GM12874 (cell line): ENCODE results near the gene ACAD8.

Experiments
- TF ChIP-seq, protein P1 (sequence below): IDR thresholded peaks from 2 replicates; pipeline ENCODE4 v1.5.1; 2011; ENCODE audit warnings: low read depth, mild to moderate bottlenecking, control low read depth, low read length, moderate library complexity; ENCODE audit not compliant: insufficient read depth

The ACAD8 gene

DNA sequence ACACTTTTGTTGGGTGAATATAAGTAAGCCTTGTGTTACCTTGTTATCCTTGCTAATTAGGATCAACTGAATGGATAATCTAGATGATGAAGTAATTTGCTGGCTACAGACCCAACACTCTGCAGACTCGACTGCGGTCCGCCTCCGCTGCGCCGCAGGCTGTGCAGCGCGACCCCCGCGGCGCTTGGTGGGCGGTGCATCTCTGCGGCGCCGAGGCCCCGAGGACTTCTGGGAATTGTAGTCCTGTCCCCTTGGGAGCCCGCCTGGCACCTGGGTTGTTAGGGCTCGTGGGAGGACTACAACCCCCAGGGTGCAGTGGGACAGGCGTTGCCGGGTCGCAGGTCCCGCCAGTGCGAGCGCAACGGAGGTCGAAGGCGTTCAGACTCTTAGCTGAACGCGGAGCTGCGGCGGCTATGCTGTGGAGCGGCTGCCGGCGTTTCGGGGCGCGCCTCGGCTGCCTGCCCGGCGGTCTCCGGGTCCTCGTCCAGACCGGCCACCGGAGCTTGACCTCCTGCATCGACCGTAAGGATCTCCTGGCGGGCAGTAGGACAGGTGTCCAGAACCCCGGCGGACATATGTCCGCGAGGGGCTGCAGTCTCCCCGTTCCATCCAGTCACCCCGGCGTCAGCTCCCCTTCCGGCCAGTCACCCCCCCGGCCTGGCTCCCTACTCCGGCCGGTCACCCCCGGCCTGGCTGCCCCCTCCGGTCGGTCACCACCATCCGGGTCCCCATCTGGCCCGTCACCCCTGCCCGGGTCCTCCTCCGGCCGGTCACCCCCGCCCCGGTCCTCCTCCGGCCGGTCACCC lies at the start of gene ACAD8, which contains the start of gene THYN1:
TSS of gene ACAD8 (plus strand) at position 381 of the 806 bp plus-strand sequence. CDS start at position 414, 33 bp downstream.
TSS of gene THYN1 (minus strand) at position 165 of the 806 bp plus-strand sequence. CDS start 470 bp downstream, outside the sequence.
- TF ChIP-seq, protein P1, sequence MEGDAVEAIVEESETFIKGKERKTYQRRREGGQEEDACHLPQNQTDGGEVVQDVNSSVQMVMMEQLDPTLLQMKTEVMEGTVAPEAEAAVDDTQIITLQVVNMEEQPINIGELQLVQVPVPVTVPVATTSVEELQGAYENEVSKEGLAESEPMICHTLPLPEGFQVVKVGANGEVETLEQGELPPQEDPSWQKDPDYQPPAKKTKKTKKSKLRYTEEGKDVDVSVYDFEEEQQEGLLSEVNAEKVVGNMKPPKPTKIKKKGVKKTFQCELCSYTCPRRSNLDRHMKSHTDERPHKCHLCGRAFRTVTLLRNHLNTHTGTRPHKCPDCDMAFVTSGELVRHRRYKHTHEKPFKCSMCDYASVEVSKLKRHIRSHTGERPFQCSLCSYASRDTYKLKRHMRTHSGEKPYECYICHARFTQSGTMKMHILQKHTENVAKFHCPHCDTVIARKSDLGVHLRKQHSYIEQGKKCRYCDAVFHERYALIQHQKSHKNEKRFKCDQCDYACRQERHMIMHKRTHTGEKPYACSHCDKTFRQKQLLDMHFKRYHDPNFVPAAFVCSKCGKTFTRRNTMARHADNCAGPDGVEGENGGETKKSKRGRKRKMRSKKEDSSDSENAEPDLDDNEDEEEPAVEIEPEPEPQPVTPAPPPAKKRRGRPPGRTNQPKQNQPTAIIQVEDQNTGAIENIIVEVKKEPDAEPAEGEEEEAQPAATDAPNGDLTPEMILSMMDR = 0 out of 2 replicates have a peak, but pooled peaks have one; percentile 21

DNA sequence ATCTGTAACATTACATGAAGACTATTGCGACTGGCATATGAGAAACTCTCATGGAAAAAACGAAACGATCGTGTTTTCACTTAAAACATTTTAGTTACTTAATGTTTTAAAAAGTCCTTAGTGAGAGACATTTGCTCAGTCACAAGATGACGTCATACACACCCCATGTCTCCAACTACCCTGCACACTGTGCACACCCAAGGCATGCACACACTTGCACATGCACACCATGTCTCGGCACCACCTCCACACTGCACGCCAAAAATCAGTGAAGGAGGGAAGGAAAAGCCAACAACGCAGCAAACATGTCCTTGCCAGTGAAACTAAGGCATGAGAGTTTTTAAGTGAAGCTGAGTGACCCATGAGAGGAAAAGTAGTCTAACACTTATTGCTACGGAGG lies 47.6 kb upstream of the ACAD8 start:
- TF ChIP-seq, protein P1 = no peak

DNA sequence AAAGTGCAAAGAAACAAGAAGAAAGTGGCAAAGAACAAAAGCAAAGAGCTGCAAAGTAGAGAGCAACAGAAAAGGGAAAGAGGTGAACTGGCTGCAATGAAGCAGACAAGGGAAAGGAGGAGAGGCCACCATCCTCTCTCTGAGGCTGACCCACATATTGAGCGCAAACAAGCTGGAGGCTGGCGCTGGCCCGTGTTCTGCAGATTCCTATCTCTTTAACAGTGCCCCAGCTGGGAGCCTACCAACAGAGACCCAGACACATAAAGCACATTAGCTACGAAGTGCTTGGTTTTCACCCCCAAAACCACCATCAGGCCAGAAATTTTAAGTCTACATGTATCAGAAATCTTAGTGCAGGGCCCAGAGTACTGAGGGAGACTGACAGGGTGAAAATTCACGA lies 47.2 kb upstream of the ACAD8 start:
- TF ChIP-seq, protein P1 = no peak

DNA sequence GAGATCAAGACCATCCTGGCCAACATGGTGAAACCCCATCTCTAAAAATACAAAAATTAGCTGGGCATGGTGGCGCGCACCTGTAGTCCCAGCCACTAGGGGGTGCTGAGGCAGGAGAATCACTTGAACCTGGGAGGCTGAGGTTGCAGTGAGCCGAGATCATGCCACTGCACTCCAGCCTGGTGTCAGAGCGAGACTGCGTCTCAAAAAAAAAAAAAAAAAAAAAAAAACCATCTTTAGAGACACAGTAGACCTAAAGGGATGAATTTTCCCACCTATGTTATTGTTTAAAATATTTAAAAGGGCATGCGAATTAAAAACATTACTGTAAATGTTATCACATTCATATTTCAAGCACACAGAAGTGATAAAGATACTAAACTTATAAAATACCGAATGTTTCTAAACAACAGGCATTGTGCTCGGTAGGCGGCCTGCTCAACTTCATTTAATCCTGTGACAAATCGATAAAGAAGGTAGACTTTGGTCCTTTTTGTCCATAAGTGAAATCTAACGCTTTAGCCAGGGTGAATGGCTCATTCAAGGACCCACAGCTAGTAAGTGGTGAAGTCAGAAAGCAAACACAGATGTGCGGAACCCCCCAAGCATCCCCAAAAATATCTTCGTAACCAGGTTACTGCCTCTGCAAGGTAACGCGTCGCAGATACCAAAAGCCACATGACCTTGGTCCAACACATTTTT lies 45.7 kb upstream of the ACAD8 start:
- TF ChIP-seq, protein P1 = peak; percentile 60

DNA sequence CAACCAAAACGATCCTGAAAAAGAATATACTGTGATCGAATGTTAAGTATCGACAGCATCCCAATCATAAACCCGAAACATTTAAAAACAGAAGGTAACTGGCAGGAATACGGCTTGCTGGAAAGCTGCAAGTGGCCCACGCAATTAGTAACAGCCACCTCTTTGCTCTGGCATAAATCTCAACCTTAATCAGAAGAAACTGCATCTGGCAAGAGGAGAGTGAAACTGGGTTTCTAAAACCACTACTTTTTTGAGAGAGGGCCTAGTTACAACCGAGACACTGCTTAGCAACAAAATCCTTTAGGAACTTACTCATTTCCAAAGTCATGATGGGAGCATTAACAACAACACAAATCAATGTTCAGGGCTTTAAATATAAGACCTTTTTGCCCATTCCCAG lies 37.5 kb upstream of the ACAD8 start:
- TF ChIP-seq, protein P1 = no peak

DNA sequence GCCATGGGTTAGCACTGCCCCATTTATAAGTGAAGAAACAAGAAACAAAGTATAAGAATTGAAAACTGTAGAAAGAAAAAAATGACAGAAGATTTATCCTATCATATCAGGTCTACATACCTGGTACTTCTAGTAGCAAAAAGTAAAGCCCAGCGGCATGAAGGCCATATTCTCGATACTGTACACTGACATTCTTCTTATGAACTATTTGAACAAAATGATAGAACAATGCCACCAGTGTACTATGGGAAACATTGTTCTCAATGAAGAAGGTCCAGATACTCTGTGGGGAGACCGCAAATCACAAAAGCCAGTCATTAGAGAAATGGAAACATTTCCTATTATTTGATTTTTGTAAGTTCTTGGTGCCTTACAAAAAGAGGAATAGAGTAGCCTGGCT lies 36.6 kb upstream of the ACAD8 start:
- TF ChIP-seq, protein P1 = no peak

DNA sequence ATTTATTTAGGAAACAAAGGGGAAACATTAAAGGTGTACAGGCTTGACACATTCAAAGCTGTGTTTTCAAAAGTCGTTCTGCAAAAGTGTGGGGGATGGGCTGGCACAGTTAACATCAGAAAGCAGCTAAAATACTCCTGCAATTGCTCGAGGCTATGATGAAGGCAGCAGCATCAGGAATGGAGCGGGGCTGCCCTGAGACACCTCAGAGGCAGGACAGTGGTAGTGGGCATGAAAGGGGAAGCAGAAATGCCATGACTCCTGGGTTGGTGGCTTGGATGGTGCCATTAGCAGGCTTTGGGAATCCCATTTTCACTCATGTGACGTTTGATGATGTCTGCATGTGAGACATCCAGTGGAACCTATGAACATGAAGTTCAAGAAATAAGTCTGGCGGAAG lies 30.2 kb upstream of the ACAD8 start:
- TF ChIP-seq, protein P1 = no peak
